ENCODE measurements around the gene CDK12.

Gene CDK12

GRCh38 chr17:39549747-39550573 lies 88.7 kb downstream of the CDK12 start:
- no peak for DNase-seq

GRCh38 chr17:39551879-39552278 lies 90.6 kb downstream of the CDK12 start:
- DNase-seq = no peak

DNA sequence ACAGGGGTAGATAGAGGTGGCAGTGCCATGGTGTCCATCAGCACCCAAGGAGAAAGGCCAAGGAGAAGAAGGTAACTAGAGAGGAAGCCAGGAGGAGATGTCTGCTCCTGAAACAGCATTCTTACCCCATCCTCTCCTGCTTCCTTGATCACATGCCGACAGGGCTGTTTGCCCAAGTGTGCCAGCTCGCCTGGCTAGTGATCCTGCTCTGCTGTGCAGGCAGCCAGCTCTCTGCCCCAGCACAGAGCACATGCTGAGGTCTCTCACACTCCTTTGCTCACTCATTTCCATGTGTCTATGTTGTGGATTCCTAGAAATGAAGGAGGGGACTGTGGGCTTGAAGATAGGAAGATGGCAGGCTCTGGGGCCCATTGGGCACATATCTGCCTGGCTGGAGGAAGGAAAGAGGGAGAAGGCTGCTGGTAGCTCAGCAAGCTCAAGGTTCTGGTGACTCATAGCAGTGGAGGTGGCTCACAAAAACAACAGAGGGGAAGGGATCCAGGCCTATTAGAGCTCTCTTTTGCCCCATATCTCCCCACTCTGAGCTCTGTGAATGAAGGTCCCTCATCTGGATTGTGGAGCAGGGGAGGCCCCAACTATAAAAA lies 92.2 kb downstream of the CDK12 start:
- DNase-seq = no peak

- no peak for DNase-seq
These were observed 94.1 kb downstream of the CDK12 start for GRCh38 chr17:39555368-39555767.

DNA sequence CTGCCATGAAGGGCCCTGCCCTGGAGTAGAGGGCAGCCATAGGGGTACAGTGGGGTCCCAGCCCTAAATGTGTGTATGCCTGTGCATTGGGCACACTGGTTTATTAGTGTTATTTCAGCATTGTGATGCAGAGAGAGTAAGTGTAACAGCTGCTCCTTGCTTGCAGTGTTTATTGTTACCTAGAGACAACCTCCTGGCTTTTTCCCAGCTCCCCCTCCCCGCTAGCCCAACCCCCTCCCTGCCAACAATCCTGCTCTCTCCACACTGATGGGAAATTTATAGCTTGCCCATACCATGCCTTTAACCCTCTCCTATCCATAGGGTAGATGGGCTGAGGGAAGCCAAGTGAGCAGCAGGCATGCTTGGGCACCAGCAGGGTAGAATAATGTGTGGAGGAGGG lies 95.1 kb downstream of the CDK12 start:
- DNase-seq = no peak

DNA sequence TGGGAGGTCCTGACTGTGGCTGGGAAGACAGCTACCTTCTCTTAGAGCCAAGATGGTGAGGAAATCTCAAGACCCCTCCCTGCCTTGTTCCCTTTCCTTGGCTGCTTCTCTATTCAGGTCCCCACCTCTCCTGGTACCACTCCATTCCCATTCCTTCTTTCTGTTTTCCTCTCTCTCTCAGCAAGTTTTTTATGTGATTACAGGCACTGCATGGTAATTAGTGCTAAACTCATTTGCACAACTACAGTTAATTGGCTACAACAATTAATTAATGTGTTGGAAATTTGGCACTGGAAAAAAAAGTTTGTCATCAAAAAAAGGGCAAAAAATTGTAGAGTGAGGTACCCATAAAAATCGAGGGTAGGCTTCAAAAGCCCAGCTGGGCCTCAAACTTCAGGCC lies 101.1 kb downstream of the CDK12 start:
- DNase-seq = no peak

- no peak for DNase-seq
These were observed 101.7 kb downstream of the CDK12 start for GRCh38 chr17:39562976-39563375.

GRCh38 chr17:39563476-39563875 lies 102.2 kb downstream of the CDK12 start:
- no peak for DNase-seq

- no peak for DNase-seq
These were observed 103.0 kb downstream of the CDK12 start for GRCh38 chr17:39564211-39564848.

GRCh38 chr17:39566094-39566850 lies 105.0 kb downstream of the CDK12 start:
- no peak for DNase-seq

DNA sequence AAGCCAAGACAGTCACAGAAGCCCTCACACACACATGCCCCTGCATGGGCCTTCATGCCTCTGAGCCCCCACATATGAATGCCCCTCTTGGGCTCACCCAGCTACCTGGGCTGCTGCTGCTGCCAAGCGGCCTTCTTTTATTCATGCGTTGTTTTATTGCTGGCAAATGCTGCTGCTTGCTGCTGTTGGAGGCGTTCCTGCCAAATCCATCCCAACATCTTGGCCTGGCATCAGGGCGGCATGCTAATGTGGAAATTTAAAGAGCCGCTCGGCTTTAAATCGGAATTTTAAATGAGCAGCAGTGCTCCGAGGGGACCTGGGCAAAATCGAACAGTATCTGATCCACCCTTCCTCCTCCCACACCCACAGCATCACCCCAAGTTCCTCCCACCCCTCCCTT lies 107.4 kb downstream of the CDK12 start:
- no peak for DNase-seq

DNA sequence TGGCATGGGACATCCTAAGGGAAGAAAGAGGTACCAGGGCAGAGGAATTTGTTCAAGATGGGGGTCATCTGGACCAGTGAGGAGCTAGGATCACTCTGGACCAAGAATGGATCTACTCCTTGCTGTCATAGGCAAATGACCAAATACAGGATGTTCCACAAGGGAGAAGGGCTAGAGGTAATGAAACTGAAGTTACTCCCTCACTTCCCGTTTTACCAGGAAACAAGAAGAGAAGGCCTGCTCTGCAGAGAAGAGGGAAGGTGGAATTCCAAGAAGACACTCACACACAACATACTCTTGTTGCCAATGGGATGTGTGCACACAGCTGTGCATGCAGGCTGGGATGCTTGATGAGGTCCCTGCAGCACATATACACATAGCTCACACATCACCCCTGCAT lies 107.8 kb downstream of the CDK12 start:
- no peak for DNase-seq

DNA sequence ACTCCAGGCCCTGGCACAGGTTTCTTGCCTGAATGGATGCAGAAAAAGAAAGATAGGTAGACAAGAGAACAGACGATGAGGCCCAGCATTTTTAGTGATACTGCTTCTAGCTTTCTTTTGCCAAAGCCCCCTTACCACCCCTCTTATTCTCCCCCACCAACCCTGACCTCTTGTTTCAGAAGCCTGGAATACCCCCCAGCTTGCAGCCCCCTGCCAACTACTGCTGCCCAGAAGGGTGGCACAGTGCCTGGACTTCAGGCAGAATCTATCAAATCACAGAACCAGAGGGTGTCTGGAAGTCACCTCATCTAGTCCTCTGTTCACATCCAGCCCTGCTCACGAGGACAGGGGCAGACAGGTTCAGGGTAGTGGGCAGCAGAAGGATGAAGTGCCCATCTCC lies 110.8 kb downstream of the CDK12 start:
- no peak for DNase-seq

GRCh38 chr17:39573447-39574298 lies 112.4 kb downstream of the CDK12 start:
- no peak for DNase-seq

DNA sequence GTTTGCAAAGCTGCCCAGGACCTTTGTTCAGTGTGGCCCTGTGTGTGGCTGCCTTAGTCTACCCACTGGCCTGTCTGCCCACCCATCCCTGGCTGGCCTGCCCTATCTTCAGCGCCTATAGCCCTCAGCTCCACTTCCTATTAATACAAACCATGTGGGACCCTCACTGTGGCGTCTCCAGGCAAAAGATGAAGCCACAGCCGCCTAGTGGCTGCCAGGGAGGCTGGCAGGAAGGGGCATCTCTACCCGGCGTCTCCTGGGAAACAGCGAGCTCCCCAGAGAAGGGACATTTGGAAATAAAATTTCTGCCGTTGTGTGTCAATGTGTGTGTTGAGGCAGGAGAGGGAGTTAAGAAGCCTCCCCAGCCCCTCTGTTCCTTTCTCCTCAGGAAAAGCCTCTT lies 114.9 kb downstream of the CDK12 start:
- no peak for DNase-seq

DNA sequence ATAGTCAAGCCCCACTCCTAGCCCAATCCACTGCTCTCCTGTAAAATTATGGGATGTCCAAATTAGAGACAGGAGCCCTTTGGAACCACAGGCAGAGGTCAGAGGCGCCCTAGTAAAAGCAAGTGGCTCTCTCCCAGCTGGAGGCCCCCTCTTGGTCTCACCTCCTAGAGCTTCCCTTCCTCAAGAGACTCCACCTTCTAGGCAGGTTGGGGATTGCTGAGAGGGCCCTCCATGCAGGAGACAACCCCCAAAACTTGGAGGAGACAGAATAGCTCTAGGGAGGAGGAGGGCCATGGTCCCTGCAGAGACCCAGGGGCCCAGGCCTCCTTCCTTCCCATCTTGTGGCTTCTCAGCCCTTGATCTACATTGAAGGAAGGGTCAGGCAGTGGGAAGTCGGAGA lies 117.0 kb downstream of the CDK12 start:
- DNase-seq = no peak

DNA sequence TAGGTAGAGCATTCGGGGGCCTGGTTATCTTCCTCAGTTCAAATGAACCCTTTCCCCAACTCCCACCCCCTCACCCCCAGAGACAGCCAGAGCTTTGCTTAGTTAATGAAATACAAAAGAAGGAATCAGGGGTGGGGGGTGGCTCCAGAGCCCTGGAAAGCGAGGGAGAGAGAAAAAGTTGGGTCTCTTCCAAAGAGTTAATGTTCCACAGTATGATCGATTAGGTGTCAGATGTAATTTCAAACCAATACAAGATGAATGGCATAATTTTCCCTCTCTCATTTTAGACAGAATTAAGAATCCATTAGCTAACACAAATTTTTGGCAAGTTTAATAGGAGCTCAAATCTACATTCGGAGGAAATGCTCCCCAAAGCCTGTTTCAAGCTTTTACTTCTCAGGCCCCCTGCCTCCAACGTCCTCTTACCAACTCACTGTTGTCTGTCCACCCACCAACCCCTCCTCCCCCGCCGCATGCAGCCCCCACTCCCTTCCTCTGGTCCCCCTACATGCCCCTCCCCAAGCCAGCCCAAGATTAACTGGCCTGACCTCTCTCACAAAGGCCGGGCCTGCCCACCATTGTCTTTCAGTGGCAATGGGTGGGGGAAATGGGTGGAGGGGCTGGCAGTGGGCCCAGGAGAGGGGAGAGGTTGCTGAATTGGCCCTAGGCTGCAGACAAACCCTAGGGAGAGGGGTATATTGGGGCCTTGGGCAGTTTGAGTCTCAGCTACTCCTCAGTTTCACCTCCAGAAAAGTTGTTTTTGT lies 118.2 kb downstream of the CDK12 start:
- no peak for DNase-seq

DNA sequence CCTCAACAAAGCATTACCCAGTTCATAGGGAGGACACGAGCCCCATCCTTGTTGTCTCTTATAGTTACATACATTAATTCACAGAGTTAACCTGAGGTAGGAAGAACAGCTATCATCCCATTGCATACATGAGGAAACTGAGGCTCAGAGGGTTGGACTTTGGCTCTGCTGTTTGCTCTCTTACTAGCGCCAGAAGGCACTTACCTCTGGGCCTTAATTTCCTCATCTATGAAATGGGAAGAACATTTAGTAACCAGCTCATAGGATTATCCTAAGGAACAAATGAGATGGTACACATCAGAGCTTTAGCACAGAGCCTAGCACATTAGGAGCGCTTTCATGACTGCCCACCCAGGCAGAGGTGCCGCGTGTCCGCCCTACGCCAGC lies 118.8 kb downstream of the CDK12 start:
- no peak for DNase-seq

DNA sequence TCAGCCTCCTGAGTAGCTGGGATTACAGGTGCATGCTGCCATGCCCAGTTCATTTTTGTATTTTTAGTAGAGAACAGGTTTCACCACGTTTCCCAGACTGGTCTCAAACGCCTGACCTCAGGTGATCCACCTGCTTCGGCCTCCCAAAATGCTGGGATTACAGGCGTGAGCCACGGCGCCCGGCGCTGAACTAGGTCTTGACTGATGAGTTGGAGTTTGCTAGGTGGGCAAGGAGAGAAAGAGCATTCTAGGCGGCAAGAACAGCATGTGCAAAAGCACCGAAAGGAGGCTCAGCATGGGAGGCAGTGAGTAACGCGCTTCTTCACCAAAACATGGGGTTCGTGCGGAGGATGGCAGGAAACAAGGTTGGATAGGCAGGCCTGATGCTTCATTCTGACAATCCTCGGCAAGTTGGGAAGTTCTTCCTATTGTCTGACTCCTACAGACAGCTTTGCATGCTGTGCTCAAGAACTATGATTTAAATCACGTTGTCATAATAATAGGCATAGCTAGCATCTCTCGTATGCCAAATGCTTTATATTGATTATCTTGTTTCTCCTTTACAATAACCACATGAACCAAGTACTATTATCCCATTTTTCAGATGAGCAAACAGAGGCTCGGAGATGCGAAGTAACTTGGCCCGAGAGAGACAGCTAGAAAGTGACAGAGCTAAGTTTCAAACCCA lies 119.9 kb downstream of the CDK12 start:
- no peak for DNase-seq

DNA sequence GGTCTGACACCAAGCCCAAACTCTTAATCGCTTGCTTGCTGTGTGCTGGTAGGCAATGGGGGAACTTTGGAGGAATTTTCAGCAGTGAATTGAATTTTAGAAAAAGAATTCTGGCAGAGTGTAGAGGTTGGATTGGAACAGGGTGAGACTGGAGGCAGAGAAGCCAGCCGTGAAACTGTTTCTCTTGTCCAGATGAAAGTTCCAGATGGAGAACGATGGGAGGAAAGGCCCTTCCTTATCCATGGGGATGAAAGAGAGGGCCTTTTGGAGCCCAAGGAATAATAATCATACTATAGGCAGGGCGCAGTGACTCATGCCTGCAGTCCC lies 120.4 kb downstream of the CDK12 start:
- no peak for DNase-seq

DNA sequence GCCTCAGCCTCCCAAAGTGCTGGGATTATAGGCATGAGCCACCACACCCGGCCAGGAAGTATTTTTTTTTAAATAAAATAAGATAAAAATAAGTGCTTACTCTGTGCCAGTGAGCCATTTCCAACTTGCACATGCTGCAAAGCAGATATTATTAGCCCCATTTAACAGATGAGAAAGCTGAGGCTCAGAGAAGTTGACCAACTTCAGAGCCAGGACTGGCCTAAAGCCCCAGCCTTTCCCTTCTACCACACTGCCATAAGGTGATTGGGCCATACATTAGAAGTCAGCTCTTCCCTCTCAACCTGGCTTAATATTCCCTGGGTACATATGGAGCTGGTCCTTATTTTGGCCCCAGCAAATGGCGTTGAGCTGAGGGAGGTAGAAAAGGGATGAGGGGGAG lies 121.4 kb downstream of the CDK12 start:
- DNase-seq = no peak
